Activated CD4-positive, alpha-beta T cell treated with anti-CD3 and anti-CD28 coated beads, Interleukin-2, amount 50 U/mL, for 24 hours (primary cell): ENCODE measurements around the gene DDX11.
"Not testable (repeated sequence)": the region's sequence is repeated elsewhere in the genome, so short reads cannot be mapped to it uniquely, and the experiment has no call there.

Source experiments
- DNase-seq, 2 donors: peaks; one replicate each; pipeline ENCODE4 v3.0.0-alpha.2; 2020; ENCODE audit warnings: low read depth in 1 of 2, low spot score in 1 of 2

The DDX11 gene

GRCh38 chr12:31121022-31121728 lies 47.5 kb downstream of the DDX11 start:
- not testable (repeated sequence) for DNase-seq

GRCh38 chr12:31122481-31122880 lies 48.8 kb downstream of the DDX11 start:
- no peak for DNase-seq

- DNase-seq, result not testable (repeated sequence)
These were observed 50.5 kb downstream of the DDX11 start for GRCh38 chr12:31124158-31124557.

GRCh38 chr12:31125171-31125570 lies 51.5 kb downstream of the DDX11 start:
- DNase-seq, result not testable (repeated sequence)

GRCh38 chr12:31127209-31127848 lies 53.7 kb downstream of the DDX11 start:
- not testable (repeated sequence) for DNase-seq

- DNase-seq, result not testable (repeated sequence)
These were observed 62.9 kb downstream of the DDX11 start for GRCh38 chr12:31136581-31136980.

GRCh38 chr12:31144768-31145167 lies 71.1 kb downstream of the DDX11 start:
- DNase-seq, result not testable (repeated sequence)

GRCh38 chr12:31145296-31145695 lies 71.6 kb downstream of the DDX11 start:
- DNase-seq, result not testable (repeated sequence)

GRCh38 chr12:31147415-31147814 lies 73.8 kb downstream of the DDX11 start:
- DNase-seq, result not testable (repeated sequence)

GRCh38 chr12:31150766-31151165 lies 77.1 kb downstream of the DDX11 start:
- DNase-seq, result not testable (repeated sequence)
